Adrenal gland (tissue), 5 donors: ENCODE measurements around the gene LYRM7.

Experiments used
- CTCF ChIP-seq, 6 experiments: fragments of 450-650 bp in 4 of 6; fragments of 200-600 bp in 2 of 6; sonication (generic) in 1 of 6; IDR thresholded peaks; 1 replicate in 5 of 6; 2 replicates in 1 of 6; pipeline versions ENCODE4 v1.5.1 to v1.8.0; 2016 to 2021; ENCODE audit warnings: antibody characterized with exemption in 6 of 6, mild to moderate bottlenecking in 2 of 6, moderate library complexity in 1 of 6
- POLR2A ChIP-seq, 2 donors: fragments of 450-650 bp; IDR thresholded peaks; one replicate each; pipeline ENCODE4 v1.6.1; 2017; ENCODE audit warnings: antibody characterized with exemption in 2 of 2, mild to moderate bottlenecking in 2 of 2, moderate library complexity in 1 of 2
- donor health status: DM: no; HTN: no; CAD: no.

GRCh38 chr5:131150408-131150807 lies 20.3 kb upstream of the LYRM7 start:
- TF ChIP-seq POLR2A (IDR thresholded peaks at IDR 0.05) (no peak), CTCF (IDR thresholded peaks at IDR 0.05) (no peak)
